D721Med (cell line): ENCODE data around the gene TMED10.

Experiments used
- DNase-seq: peaks from one replicate; pipeline ENCODE4 v3.0.0; 2011; ENCODE audit warnings: low spot score; ENCODE audit not compliant: insufficient read length
- FAIRE-seq: peaks from 2 replicates; lab custom pipeline; 2011; peaks lifted over from hg19 to GRCh38; lab: Jason Lieb, UNC
- TF ChIP-seq, protein P1 (sequence below): IDR thresholded peaks from 2 replicates; pipeline ENCODE4 v1.5.1; 2012; ENCODE audit warnings: mild to moderate bottlenecking, control low read depth; ENCODE audit not compliant: insufficient read depth; ENCODE audit errors: missing control alignments

Gene TMED10

DNA sequence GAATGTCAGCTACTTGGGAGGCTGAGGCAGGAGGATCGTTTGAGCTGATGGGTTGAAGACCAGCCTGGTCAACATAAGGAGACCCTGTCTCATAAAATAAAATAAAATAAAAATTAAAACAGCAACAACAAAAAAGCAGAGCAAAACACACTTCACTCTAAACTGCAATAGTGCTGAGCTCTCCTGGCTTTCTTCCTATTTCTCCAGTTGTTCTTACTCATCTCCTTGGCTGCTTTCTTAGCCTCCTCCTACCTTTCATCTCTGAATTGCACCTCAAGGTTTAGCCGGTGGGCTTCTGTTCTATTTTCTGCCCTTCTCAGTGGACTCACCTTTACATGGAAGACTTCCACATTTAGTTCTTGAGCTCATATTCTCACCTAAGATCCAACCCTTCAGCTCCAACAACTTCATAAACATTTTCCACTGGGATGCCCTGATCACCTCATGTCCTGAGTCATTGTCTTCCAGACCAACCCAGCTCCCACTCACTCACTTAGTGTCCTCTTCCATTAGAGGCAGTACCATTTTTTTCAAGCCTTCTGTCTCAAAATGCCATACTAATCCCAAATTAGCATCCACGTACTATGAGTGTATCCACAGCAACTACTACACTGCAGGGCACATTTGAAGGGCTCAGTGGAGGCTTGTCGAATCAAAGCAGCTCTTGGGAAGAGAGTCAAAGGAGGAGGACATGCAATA lies 41.2 kb upstream of the TMED10 start:
- FAIRE-seq (no peak), DNase-seq (no peak)
- TF ChIP-seq, protein P1, sequence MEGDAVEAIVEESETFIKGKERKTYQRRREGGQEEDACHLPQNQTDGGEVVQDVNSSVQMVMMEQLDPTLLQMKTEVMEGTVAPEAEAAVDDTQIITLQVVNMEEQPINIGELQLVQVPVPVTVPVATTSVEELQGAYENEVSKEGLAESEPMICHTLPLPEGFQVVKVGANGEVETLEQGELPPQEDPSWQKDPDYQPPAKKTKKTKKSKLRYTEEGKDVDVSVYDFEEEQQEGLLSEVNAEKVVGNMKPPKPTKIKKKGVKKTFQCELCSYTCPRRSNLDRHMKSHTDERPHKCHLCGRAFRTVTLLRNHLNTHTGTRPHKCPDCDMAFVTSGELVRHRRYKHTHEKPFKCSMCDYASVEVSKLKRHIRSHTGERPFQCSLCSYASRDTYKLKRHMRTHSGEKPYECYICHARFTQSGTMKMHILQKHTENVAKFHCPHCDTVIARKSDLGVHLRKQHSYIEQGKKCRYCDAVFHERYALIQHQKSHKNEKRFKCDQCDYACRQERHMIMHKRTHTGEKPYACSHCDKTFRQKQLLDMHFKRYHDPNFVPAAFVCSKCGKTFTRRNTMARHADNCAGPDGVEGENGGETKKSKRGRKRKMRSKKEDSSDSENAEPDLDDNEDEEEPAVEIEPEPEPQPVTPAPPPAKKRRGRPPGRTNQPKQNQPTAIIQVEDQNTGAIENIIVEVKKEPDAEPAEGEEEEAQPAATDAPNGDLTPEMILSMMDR = no peak

DNA sequence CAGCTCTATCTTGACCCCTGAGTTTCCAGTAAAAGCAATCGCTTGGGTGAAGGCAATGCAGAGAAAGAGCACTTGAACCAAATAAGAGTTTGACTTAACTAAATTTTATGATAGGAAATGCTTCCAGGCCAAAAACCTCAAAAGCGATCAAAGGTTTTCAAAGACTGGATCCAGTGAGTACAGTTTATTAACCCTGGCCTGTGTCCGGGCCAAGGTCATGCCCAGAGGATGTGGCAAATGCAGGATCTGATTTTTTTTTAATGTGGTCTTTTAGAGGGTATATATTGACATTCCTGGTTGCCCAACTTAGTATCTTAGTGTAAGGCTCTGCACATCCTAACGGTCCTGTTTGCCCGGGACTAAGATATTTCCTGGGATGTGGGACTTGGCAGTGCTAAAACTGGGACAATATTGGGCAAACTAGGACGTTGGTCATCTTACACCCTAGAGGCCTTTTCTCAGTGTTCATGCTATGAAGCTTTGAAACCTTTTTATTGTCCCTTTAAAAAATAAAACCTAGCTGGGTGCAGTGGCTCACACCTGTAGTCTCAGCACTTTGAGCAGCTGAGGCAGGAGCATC lies 40.1 kb upstream of the TMED10 start:
- FAIRE-seq (no peak), DNase-seq (no peak)
- TF ChIP-seq, protein P1 = no peak

GRCh38 chr14:75215520-75215919 lies 39.1 kb upstream of the TMED10 start:
- TF ChIP-seq, protein P1 = no peak
- FAIRE-seq = no peak
- no peak for DNase-seq

DNA sequence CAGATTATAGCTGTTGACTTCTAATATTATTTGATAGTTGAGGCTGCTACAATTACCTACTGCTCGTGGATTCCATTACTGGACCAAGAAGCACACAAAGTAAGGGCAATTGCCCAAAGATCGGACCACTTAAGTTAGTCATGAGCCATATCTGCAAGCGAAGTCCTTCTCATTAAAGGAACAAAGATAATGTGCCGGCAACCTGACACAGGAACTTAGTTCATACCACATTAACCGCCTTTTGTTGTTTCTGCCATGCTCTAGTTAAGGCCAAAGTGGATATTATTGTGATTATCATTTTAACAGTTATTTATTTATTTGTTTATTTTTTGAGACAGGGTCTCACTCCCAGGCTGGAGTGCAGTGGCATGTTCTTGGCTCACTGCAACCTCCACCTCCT lies 38.1 kb upstream of the TMED10 start:
- TF ChIP-seq, protein P1 = no peak
- FAIRE-seq (no peak), DNase-seq (no peak)

GRCh38 chr14:75213172-75213571 lies 36.8 kb upstream of the TMED10 start:
- no peak for FAIRE-seq
- no peak for DNase-seq
- TF ChIP-seq, protein P1 = no peak

DNA sequence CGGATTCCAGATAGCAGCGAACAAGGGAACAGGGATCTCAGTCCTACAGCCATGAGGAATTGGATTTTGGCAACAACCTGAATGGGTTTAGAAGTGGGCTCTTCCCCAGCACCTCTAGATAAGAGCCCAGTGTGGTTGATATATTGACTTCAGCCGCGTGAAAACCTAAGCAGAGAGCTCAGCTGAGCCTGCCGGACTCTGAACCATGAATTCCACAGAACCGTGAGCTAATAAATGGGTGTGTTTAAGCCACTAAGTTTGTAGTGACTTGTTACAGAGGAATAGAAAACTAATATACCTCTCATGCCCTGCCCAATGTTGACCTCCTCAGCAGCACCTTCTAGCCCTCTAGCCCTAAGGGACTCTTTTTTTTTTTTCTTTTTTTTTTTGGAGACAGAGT lies 32.4 kb upstream of the TMED10 start:
- FAIRE-seq (no peak), DNase-seq (no peak)
- TF ChIP-seq, protein P1 = no peak

DNA sequence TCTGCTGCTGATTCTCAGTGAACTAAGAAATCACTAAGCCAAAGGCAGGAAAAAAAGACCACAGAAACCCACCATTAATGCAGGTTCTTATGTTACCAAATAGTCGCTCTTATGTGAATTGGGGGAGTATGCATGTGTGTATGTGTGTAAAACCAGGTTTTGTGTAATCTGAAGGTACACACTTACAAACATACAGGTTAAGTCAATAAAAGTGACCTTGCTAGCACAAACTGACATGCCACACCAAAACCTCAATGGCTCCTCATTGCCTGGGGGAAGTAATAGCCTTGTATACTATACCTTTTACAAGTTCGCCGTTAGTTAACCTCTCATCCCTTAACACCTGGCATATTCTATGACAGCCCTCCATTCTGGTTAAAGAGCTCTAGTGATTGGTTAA lies 29.8 kb upstream of the TMED10 start:
- FAIRE-seq = no peak
- TF ChIP-seq, protein P1 = no peak

More for the DNA sequence above, 29.8 kb upstream of the TMED10 start:
- no peak for DNase-seq
